WTC11 (cell line): ENCODE measurements around the gene SLC17A4. TPM values are rescaled to one million over a fixed set of nuclear protein-coding genes. Genes with fewer than 3 reads are reported as not detected.
"Not testable (repeated sequence)": the region's sequence is repeated elsewhere in the genome, so short reads cannot be mapped to it uniquely, and the experiment has no call there.

ENCODE experiments used
- ATAC-seq: fragments of 200-7000 bp; cut with Tn5 transposase; 2 replicates; pipeline ENCODE4 v1.10.0; 2021; ENCODE audit warnings: mild to moderate bottlenecking, moderate library complexity
- CTCF ChIA-PET: fragments of 300-600 bp; sonication (Branson Sonifier 250); formaldehyde crosslinking; loops from one replicate; lab custom pipeline; 2021; ENCODE audit warnings: antibody characterized with exemption; lab: Charles Lee
- POLR2A ChIA-PET: fragments of 350-600 bp; sonication (Branson Sonifier 250); formaldehyde crosslinking; loops from one replicate; lab custom pipeline; 2021; ENCODE audit warnings: antibody characterized with exemption; lab: Charles Lee
- DNase-seq: peaks from one replicate; pipeline ENCODE4 v3.0.0; 2021; ENCODE audit warnings: low spot score
- H3K27ac Mint-ChIP-seq: 2 replicates; pipeline ENCODE4 v1.8.0; 2021; ENCODE audit warnings: mixed read lengths
- H3K27me3 Mint-ChIP-seq: 2 replicates; pipeline ENCODE4 v1.8.0; 2021; ENCODE audit warnings: low read depth, mild to moderate bottlenecking, moderate library complexity, mixed read lengths
- H3K36me3 Mint-ChIP-seq: 2 replicates; pipeline ENCODE4 v1.8.0; 2021; ENCODE audit warnings: mixed read lengths
- H3K4me1 Mint-ChIP-seq: 2 replicates; pipeline ENCODE4 v1.8.0; 2022; ENCODE audit warnings: mixed read lengths
- H3K4me3 Mint-ChIP-seq: 2 replicates; pipeline ENCODE4 v1.8.0; 2021; ENCODE audit warnings: mild to moderate bottlenecking, moderate library complexity, mixed read lengths
- H3K9me3 Mint-ChIP-seq: 2 replicates; pipeline ENCODE4 v1.8.0; 2021; ENCODE audit warnings: mixed read lengths
- AFF4 ChIP-seq: sonication (generic); formaldehyde crosslinking; IDR thresholded peaks from 2 replicates; pipeline ENCODE4 v1.8.1; 2023; ENCODE audit warnings: mild to moderate bottlenecking, missing genetic modification reagents, borderline replicate concordance
- AR ChIP-seq: fragments of 250-450 bp; sonication (Bioruptor Pico); IDR thresholded peaks from 2 replicates; pipeline ENCODE4 v1.9.0; 2021; ENCODE audit warnings: mild to moderate bottlenecking
- EMX1 ChIP-seq: fragments of 250-450 bp; sonication (Bioruptor Pico); IDR thresholded peaks from 2 replicates; pipeline ENCODE4 v1.8.0; 2021; ENCODE audit warnings: mild to moderate bottlenecking
- FOXJ3 ChIP-seq: sonication (generic); formaldehyde crosslinking; IDR thresholded peaks from 2 replicates; pipeline ENCODE4 v1.9.0; 2021; ENCODE audit warnings: missing genetic modification reagents, mild to moderate bottlenecking, borderline replicate concordance
- FOXK1 ChIP-seq: sonication (generic); formaldehyde crosslinking; IDR thresholded peaks from 2 replicates; pipeline ENCODE4 v1.8.0; 2022; ENCODE audit warnings: mild to moderate bottlenecking, moderate library complexity, missing genetic modification reagents
- MYBL2 ChIP-seq: sonication (generic); formaldehyde crosslinking; IDR thresholded peaks from 2 replicates; pipeline ENCODE4 v1.8.1; 2023; ENCODE audit warnings: mild to moderate bottlenecking, moderate library complexity, missing genetic modification reagents
- NFATC4 ChIP-seq: fragments of 250-450 bp; sonication (Bioruptor Pico); IDR thresholded peaks from 2 replicates; pipeline ENCODE4 v1.9.0; 2021; ENCODE audit warnings: mild to moderate bottlenecking
- NR3C1 ChIP-seq: sonication (generic); formaldehyde crosslinking; conservative IDR thresholded peaks from 2 replicates; pipeline ENCODE4 v1.8.1; 2023; ENCODE audit warnings: low read depth, mild to moderate bottlenecking, missing genetic modification reagents
- RORB ChIP-seq: fragments of 250-450 bp; sonication (Bioruptor Pico); IDR thresholded peaks from 2 replicates; pipeline ENCODE4 v1.9.0; 2021; ENCODE audit warnings: mild to moderate bottlenecking
- STAT6 ChIP-seq: sonication (generic); formaldehyde crosslinking; conservative IDR thresholded peaks from 2 replicates; pipeline ENCODE4 v1.8.1; 2023; ENCODE audit warnings: mild to moderate bottlenecking, low read depth, missing genetic modification reagents, moderate library complexity
- TEAD4 ChIP-seq: sonication (generic); formaldehyde crosslinking; IDR thresholded peaks from 2 replicates; pipeline ENCODE4 v1.8.0; 2022; ENCODE audit warnings: mild to moderate bottlenecking, missing genetic modification reagents
- TP53 ChIP-seq: sonication (generic); formaldehyde crosslinking; IDR thresholded peaks from 2 replicates; pipeline ENCODE4 v1.8.1; 2023; ENCODE audit warnings: mild to moderate bottlenecking, missing genetic modification reagents
- USF1 ChIP-seq: sonication (generic); formaldehyde crosslinking; IDR thresholded peaks from 2 replicates; pipeline ENCODE4 v1.8.0; 2022; ENCODE audit warnings: mild to moderate bottlenecking, missing genetic modification reagents
- ZNF219 ChIP-seq: sonication (generic); formaldehyde crosslinking; IDR thresholded peaks from 2 replicates; pipeline ENCODE4 v1.8.0; 2023; ENCODE audit warnings: missing genetic modification reagents, mild to moderate bottlenecking, borderline replicate concordance
- ZNF263 ChIP-seq: sonication (generic); formaldehyde crosslinking; IDR thresholded peaks from 2 replicates; pipeline ENCODE4 v1.8.1; 2022; ENCODE audit warnings: low read depth, mild to moderate bottlenecking, moderate library complexity, missing genetic modification reagents
- ZSCAN18 ChIP-seq: fragments of 250-450 bp; sonication (Bioruptor Pico); IDR thresholded peaks from 2 replicates; pipeline ENCODE4 v2.1.2; 2022; ENCODE audit warnings: mild to moderate bottlenecking, moderate library complexity
- total RNA-seq: library from RNA; stranded (reverse); gene quantifications from 3 replicates; pipeline ENCODE4 v1.2.3, GENCODE V29; 2021

Gene SLC17A4
- total RNA-seq, 1 experiment from 2014 or later = not detected

- no peak for TF ChIP-seq USF1 (CRISPR knock-in tag)
Observed at GRCh38 chr6:25748049-25748448, 6.5 kb upstream of the SLC17A4 start (continued).

- H3K4me3 Mint-ChIP-seq, POLR2A ChIA-PET, H3K27me3 Mint-ChIP-seq, H3K9me3 Mint-ChIP-seq, H3K27ac Mint-ChIP-seq, H3K4me1 Mint-ChIP-seq, ATAC-seq, CTCF ChIA-PET, H3K36me3 Mint-ChIP-seq, DNase-seq: not testable (repeated sequence)
Observed at GRCh38 chr6:25748601-25749517, 5.7 kb upstream of the SLC17A4 start.

GRCh38 chr6:25749837-25750236 is 4.7 kb upstream of the SLC17A4 start:
- Mint-ChIP-seq H3K4me1 (no peaks in the 10 kb centered on the region), H3K9me3 (no peaks in the 10 kb centered on the region), H3K27me3 (no peaks in the 10 kb centered on the region), H3K36me3 (no peaks in the 10 kb centered on the region), H3K27ac (no peak overlapping the region), H3K4me3 (no peak overlapping the region)
- ATAC-seq = no peak
- POLR2A ChIA-PET = no interaction called here
- no peak for TF ChIP-seq STAT6
- TF ChIP-seq EMX1 (CRISPR knock-in tag) = no peak
- no peak for TF ChIP-seq MYBL2 (CRISPR knock-in tag)
- no peak for TF ChIP-seq ZNF219 (CRISPR knock-in tag)
- no peak for TF ChIP-seq FOXJ3 (CRISPR knock-in tag)
- TF ChIP-seq TP53 (CRISPR knock-in tag) = no peak
- no peak for TF ChIP-seq NR3C1
- no peak for TF ChIP-seq RORB (CRISPR knock-in tag)
- TF ChIP-seq FOXK1 (CRISPR knock-in tag) = no peak
- no peak for TF ChIP-seq AFF4 (CRISPR knock-in tag)
- TF ChIP-seq ZNF263 (CRISPR knock-in tag) = no peak
- no peak for TF ChIP-seq NFATC4 (CRISPR knock-in tag)
- no peak for TF ChIP-seq AR (CRISPR knock-in tag)
- TF ChIP-seq TEAD4 (CRISPR knock-in tag) = no peak
- no peak for TF ChIP-seq ZSCAN18
- CTCF ChIA-PET = no interaction called here
- no peak for DNase-seq
